ENCODE measurements around the gene BMI1.
"Not testable (repeated sequence)": the region's sequence is repeated elsewhere in the genome, so short reads cannot be mapped to it uniquely, and the experiment has no call there.

The BMI1 gene

DNA sequence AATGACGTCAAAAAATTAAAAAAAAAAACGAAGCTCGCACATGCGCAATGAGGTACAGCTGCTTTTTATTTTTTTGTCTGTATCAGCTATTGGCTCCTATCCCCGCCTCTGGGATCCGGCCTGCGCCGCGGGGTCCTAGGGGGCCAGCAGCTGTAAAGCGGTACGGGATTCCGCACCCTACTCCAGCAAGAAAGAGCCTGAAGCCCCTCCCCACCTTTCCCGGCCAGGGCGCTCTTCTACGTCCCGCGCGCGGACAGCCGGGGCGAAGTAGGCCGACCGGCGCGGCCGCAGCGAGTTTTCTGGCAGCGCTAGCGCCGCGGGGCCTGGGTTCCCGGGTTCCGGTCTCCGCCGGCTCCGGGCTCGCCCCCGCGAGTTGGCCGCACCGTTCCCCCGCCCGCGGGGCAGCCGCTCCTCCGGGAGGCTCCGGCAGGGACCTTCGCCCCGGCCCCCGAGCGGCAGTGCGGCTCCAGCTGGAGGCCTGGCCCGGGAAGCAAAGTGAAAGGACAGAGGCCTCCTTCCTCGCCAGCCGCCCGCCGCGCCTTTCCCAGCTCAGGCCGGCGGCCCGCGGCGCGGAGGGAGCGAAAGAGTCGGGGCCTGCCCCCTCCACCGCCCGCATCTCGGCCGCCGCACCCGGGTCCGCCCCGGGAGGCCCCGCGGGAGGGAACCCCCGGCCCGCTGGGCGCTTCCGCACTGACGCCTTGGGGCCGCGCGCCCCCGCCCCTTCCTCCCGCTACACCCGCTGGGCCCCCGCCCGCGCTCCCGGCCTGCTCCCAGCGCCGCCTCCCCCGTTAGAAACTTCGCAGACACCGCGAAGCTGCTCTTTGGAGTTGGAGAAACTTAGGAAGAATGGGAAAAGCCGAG, 19.7 kb downstream of the BMI1 start:
- DNase-seq = peak; percentile 26

DNA sequence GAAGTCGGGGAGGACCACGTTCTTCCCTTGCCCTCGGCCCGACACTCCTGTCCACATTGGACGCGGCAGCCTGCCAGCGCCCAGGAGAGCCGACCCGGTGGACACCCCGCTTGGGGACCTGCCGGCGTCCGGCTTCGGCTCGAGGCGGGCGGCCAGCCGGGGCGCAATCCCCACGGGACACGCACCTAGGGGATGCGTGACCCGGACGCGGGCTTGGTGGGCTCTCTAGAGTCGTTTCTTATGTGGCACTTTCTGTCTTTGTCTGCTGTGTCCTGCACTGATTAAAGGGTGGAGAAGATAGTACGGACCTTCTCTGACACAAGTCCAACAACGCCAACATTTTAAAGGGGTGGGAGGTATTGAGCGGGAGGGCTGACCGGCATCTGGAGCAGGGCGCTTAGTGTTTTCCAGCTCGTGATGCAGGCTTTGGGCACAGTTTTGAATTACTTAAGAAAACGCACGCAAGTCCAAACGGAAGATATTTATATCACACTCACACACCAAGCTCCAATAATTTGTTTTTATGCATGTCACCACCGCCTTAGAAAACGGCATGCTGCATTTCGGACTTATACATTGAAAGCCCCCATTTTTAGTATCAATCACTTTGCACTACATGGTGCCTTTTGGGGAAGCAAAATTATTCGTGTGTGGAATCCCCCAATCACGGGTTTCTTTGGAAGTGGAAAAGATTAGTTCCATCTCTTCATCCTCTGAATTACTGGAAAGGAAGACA, 20.5 kb downstream of the BMI1 start:
- no peak for DNase-seq

DNA sequence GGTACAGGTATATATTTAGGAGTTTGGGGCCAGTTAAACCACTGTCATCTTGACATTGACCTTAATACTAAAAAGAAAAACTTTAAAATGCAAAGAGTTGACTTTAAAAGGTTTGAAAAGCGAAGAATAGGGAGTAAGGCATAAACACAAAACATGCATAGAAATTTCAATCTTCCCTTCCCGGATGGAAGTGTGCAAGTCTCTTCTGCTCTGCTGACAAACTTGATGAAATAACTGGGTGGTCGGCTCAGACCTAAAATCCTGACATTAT, 21.0 kb downstream of the BMI1 start:
- DNase-seq = no peak

DNA sequence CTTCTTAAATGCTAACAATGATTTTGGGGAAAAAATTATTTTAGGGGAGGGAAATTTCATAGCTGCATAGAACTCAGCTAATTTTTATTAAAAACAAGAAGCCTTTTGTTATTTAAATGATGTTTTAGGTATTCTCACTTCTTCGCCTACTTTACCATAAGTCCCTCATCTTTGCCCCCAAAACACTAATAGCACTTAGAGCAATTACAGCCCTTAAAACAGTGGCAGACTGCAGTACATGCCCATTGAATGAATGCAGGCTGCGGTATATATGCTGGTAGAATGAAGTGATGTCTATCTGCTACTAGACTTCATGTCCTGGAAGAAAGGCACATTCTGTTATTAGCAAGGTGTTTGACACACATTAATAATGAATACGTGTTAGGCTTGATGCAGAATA, 21.5 kb downstream of the BMI1 start:
- no peak for DNase-seq

DNA sequence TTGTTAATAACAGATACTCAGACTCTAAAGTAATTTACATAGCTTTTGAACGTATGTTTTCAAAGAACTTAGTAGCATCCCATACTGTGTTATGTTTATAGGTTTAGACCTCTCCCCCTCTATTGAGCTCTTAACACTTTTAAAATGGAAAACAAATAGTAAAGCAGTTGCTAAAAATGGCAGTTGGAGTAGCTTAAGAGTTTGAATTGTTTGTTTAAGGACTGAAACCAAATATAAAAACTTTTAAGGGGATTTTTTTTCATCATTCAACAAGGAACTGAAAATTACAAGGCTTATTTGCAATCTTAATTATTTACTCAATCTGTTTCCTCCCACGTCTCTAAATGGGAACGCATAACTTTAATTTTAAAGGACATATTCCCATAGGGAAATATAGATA, 22.8 kb downstream of the BMI1 start:
- DNase-seq = no peak

DNA sequence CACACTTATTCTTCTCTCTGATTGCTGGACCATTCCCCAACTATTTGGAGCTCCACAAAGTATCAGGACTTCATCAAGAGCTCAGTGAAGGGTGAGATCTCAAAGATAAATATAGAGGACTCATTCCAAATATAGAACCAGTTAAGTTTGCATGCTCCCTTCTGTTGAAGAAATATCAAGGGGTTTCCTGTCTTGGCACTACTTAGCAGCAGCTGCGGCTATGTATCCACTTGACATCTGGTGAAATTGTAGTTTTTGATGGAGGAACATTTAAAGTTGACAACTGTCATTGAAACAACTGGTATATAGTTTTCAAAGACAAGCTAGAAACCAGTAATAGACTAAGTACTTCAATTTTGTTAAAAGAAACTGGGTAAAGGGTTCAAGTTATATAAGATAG, 23.4 kb downstream of the BMI1 start:
- DNase-seq = no peak

DNA sequence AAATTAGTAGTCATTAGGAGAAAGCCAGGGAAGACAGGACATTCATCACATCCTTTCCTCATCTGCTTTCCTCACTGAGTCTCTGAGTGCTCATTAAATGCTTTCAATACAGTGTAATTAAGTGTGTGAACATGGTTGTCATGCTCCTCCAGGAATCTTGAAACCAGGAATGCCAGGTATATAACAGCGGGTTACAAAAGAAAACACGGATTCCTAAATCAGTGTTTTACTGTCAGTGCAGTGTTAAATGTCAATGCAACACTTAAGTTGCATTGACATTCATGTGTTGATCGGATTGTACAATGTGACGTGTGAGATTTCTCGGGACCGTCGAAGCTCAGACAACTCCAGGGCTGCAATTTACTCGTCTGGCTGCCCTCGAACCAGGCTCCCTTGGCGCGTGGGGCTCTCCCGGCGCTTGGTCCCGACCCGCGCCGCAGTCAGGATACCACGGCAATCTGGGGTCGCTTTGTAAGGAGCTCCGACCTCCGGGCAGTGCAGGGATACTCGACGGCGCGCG, 23.9 kb downstream of the BMI1 start:
- no peak for DNase-seq

DNA sequence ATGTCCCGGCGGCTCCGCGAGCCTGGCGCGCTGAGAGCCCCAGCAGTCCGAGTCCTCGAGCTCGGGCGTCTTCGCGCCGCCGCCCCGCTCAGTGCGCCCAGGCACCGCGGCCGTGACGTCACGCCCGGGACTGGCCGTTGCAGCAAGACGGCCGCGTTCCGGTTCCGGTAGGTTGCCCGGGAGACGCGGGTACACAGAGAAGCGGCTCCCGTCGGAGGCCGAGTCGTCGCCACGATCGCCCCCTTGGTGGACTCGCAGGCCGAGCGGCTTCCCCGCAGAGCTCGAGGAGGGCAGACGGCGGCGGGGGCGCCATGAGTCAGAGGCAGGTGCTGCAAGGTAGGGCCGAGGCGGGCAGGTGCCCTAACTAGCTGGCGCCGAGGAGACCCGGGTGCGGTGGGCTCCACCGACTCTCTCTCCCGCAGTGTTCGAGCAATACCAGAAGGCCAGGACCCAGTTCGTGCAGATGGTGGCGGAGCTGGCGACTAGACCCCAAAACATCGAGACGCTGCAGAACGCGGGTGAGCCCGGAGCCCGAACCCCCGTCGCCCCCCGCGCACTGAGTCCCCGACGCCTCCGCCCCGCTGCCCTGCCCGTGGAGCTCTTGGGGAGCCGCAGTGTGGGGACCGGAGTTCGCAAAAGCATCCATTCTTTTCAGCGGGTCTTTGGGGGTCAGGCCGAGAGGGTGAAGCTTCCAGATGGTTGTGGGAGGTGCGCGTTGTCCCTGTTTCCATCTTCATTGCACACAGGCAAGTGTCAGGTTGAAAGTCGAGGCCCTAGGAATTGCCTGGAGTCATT, 24.6 kb downstream of the BMI1 start, which contains the start of gene SPAG6:
Gene SPAG6, plus strand, starts transcription at position 196 of the 795 bp plus-strand sequence. Its CDS starts 116 bp downstream, at position 312.
- peak; percentile 49 for DNase-seq

DNA sequence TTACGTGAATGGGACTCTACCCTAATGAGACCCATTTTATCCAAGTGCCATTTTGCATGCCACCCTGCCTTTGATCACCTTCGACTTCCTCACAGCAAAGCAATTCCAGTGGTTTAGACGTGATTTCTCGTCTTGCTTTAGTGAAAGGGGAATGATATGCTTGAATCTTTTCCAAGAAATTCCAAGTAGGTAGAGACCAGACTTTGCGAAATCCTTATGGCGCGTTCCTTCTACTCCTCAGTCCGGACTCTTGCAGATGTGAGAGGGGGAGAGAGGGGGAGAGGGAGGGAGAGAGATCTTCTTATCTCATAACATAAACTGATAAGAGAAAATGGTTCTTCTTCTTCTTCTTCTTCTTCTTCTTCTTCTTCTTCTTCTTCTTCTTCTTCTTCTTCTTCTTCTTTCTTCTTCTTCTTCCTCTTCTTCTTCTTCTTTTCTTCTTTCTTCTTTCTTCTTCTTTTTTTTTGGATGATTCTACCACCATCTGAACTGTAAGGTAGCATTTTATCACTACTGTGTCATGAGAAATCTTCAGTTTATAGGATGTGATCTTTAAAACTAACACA, 25.3 kb downstream of the BMI1 start:
- no peak for DNase-seq

DNA sequence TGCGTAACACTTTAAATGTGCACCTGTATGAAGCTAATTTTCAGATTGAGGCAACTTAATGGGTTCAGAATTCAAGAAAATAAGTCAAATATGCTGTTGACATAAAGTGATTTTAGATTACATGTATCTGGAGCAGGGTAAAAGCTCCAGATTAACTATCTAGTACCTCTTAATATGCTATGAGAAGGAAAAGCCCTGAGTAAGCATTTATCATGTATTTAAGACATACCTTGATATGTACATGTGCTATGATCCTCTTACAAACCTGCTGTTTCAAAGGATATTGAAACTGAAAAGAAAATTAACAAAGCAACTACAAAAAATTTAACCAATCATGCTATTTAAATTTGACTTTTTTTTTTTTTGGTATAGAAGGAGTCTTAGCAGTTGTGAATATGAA, 28.9 kb downstream of the BMI1 start:
- DNase-seq = no peak

DNA sequence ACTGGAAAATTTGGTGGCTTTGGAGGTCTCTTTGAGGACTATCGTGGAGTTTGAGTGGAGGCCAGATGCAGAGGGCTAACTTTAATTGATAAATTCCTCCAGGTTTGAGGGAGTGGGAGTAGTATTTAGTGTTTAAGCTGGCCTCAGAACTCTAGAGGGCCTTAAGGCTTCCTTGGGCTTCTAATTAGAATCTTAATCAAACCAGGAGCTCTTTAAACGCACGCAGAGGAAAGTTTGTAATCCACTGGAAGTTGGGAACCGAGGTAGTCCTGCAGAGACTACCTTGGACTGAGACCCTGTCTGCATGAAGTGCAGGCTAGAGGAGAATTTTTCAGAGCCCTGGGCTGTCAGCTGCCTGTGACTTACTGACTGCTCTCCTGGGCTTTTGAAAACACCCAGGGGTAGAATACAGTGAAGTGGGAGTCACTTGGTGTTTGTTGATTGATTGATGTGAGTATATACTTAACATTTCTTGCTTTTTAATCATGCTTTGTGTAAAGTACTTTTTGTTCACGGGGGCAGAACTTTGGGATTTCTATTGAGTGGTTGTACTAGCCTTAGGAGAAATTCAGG, 30.3 kb downstream of the BMI1 start:
- no peak for DNase-seq

DNA sequence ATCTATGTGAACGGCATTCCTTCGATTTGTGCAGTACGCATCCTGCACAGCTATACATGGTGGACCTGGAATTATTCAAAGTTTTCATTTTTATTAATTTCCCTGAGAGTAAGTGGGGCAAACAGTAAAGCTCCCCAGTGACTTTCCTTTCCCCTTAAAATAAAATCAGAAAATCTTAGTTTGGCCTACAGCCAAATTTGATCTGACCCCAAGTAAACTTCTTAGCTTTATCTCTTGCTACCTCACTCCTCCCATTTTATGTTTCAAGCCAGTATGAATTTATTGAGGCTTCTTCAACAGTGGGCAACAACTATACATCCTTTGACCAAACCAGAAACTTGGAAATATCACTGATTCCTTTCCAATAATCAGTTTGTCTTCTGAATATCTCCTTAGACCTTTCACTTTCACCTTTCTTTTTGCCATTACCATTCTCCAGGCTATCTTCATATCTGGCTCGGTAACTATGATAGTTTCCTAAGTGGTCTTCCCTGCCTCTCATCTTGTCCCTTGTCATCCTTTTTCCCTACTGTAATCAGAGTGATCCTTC, 35.5 kb downstream of the BMI1 start:
- no peak for DNase-seq

DNA sequence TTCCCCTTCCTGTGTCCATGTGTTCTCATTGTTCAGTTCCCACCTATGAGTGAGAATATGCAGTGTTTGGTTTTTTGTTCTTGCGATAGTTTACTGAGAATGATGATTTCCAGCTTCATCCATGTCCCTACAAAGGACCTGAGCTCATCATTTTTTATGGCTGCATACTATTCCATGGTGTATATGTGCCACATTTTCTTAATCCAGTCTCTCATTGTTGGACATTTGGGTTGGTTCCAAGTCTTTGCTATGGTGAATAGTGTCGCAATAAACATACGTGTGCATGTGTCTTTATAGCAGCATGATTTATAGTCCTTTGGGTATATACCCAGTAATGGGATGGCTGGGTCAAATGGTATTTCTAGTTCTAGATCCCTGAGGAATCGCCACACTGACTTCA, 36.9 kb downstream of the BMI1 start:
- not testable (repeated sequence) for DNase-seq

DNA sequence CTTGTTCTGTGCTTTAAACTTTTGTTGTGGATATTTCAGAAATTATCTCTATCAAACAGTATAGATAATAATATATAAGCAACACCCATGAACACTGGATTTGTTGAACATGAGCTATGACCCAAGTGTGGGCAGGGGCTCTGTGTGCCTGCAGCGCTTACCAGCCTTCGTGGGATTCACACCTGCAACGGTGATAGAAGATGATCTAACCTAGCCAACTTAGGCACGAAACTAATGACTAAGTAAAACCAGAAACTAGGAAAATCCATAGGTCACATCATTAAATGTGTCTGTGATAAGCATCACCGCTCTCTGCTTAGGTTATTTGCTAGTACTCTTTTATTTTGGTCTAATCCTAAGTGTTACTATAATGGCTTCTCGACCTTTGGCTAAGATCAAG, 42.4 kb downstream of the BMI1 start:
- DNase-seq = no peak

DNA sequence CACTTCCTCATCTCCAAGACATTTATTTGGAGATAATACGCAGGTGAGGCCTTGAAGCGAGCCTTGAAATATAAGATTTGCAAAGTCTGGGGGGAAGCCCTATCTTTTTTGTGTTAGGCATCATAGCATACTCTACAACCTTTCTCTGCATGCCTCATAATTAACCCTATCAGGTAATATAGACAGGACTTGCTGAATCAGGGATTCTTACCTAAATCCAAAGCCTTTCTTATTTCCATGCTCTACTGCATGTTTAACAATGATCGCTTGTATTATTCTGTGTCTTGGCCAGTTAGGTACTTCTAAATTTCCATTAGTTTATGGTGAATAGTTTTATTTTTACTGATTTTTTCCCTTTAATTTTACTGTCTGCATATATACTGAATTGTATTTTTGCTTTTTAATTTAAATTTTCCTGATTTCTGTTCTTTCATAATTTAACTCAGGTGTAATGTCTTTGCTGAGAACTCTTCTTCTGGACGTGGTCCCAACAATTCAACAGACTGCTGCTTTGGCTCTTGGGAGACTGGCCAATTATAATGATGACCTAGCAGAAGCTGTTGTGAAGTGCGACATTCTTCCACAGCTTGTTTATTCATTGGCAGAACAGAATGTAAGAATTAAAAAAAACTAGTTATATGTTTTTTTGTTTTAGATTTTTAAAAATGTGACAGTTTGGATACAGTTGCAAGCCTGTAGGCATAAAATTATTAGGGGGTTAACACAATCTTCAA, 43.7 kb downstream of the BMI1 start:
- DNase-seq = no peak

DNA sequence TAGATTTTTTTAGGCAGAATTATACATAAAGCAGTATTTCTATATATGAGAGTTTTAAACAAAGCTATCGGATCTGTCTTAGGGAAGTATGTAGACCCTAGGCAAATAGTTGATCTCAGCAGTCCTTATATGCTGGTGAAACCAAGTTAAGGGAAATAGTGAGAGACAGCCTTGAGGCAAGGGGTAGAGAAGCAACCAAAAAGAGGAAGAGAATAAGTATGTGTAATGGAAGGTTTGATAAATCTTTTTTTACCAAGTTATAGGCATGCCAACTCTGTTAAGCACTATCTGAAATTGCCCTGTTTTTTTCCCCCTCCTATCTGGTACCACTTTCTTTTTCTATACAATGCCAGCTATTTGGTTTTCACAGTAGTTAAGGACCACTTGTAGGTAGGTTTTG, 44.3 kb downstream of the BMI1 start:
- no peak for DNase-seq

DNA sequence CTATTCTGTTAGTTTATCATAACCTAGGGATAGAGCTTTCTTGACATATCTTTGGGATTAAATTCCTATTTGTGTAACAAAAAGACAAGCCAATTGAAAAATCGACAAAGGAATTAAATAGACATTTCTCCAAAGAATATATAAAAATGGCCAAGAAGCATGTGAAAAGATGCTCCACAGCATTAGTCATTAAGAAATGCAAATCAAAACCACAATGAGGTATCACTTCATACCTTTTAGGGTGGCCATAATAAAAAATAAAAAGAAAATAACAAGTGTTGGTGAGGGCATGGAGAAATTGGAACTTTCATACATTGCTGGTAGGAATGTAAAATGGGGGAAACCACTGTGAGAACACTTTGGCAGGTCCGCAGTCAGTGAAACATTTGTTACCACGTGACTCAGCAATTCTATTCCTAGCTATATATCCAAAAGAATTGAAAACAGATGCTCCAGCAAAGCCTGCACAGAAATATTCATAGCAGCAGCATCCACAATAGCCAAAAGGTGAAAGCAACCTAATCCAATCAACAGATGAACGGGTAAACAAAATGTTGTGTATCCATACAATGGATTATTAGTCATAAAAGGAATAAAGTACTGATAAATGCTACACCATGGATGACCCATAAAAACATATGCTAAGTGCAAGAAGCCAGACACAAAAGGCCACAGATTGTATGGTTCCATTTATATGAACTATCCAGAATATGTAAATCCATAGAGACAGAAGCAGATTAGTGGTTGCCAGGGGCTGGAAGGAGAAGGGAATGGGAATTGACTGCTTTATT, 44.9 kb downstream of the BMI1 start:
- DNase-seq = no peak

DNA sequence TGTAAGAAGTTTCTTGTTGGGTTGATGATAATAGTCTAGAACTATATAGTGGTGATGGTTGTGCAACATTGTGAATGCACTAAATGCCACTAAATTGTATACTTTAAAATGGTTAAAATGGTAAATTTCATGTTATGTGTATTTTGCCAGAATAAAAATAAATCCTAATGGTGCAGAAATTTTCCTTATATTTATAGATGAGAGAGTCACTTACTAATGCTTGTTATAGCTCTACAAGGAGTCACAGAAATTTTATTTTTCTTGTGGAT, 45.5 kb downstream of the BMI1 start:
- DNase-seq = no peak

DNA sequence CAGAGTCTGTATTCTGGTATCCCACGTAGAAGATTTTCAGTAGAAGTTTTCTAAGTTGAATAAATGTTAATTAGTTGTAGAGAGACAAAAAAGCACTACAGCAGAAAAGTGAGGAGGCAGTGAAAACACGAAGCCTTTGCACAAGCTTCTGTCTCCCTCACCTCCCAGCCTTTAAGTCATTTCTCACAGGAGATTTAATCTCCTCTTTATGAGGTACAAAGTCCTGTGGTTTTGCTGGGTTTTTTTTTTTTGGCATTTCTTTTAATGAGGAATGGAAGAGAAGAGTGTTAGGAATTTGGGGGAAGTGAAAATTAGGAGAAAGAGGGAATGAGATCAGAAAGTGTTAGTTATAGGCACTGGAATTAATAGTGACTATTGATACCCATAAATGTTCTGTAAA, 45.9 kb downstream of the BMI1 start:
- no peak for DNase-seq

DNA sequence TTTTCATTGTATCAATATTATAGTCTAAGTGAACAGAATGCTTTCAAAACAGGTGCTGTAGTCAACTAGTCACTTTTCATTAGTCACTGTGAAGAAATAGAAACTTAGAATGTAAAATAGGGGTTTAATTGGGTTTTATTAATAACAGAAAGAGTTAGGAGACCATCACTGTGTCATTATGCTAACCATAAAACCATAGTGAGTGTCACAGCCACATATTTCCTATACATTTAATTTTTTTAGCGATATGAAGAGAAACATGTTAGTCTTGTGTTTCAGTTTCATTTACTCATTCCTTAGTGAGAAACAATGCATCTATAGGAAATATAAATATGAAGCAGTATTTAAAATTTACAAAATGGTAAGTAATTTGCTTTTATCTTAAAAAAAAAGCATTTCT, 46.6 kb downstream of the BMI1 start:
- no peak for DNase-seq

DNA sequence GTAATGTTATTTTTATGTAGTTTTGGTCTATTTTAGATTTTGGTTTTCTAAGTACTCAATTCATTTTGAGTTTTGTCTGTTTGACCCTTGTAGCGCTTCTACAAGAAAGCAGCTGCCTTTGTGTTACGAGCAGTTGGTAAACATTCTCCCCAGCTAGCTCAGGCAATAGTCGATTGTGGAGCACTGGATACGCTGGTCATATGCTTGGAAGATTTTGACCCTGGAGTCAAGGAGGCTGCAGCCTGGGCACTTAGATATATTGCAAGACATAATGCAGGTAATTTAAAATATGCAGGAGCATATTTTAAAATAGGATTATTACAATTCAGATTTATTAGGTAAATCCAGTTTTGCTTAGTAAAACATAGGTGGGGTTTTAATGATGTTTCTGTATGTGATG, 47.5 kb downstream of the BMI1 start:
- DNase-seq = no peak
